Fibroblast of peridontal ligament (primary cell): Measurements from ENCODE around the gene OR52K2.
"Not testable (repeated sequence)": the region's sequence is repeated elsewhere in the genome, so short reads cannot be mapped to it uniquely, and the experiment has no call there.

ENCODE experiments used
- DNase-seq: peaks from one replicate; pipeline ENCODE4 v3.0.0-alpha.2; 2010; ENCODE audit errors: extremely low read depth

The OR52K2 gene

DNA sequence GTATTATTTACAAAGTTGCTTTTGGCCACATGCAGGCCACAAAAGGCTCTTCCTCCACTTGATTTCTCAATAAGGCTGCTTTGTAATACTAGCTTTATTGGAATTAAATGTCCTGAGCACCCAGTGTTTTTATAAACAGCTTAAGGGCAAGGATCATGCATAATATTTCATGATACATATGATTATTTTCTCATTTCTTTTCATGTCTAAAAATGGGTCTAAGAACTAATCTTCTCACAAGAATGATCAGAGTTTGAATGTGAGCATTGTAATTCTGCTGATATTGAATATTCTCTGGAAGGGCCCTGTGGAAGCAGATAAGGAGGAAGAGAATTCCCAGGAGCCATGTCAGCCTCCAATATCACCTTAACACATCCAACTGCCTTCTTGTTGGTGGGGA, at the start of gene OR52K2:
OR52K2 (plus strand) TSS at position 301 of the 400 bp plus-strand sequence; CDS start at position 346, 45 bp downstream.
- no peak for DNase-seq

DNA sequence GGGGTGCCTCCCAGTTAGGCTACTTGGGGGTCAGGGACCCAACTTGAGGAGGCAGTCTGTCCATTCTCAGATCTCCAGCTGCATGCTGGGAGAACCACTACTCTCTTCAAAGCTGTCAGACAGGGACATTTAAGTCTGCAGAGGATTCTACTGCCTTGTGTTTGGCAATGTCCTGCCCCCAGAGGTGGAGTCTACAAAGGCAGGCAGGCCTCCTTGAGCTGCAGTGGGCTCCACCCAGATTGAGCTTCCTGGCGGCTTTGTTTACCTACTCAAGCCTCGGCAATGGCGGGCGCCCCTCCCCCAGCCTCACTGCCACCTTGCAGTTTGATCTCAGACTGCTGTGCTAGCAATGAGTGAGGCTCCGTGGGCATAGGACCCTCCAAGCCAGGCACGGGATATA, 42.9 kb upstream of the OR52K2 start:
- not testable (repeated sequence) for DNase-seq

GRCh38 chr11:4416306-4416705, 32.8 kb upstream of the OR52K2 start:
- DNase-seq: no peak

DNA sequence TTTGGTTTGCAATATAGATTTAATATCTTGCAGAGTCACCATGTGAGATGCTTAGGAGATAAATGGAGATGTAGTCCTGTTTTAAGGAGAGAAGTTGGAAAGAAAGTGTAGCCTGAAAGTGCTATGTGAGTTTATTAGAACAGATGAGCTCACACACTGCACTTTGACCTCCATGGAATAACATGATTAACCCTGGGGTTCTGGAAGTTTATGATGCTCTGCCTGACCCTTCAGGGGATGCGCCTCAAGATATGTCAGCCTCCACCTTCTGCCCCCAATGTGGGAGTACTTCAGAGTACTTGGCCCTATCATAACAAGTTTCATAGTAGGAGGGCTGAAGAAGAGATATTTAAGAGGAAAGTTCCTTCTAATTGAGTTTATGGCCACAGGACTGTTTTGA, 32.3 kb upstream of the OR52K2 start:
- DNase-seq: no peak

GRCh38 chr11:4418403-4418802, 30.7 kb upstream of the OR52K2 start:
- DNase-seq: no peak

DNA sequence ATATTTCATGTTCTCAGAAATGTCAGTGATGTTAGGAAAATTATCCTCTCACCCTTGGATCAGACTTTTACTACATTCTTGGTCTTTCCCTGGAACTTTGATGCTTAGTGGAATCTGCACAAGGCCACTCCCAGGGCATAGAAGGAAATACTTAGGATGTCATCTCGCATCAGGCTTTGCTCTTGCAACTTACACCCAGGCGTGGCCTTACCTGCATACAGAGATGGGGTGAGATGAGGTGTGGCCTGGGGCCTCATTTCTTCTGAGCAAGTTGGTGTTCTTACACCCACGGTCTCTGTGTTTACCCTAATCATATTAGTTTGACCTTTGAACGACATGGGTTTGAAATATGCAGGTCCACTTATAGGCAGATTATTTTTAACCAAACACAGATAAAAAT, 19.0 kb upstream of the OR52K2 start:
- no peak for DNase-seq

DNA sequence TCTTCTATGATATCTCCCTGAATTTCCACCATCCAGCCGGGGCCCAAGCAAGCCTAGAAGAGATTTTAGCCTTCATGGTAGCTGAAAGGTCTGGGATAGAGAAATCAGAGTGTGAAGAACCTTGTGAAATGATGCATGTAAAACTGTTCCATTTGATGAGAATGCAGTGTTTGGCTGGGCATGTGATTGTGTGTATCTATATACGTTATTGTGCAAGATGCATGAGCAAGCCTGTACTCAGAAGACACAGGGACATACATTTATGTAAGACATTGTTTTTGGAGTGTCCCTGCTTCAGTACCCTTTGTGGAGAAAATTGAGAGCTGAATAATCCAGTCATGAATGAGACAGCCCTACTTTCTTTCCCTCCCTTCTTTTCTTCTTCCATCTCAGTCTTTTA, 15.2 kb upstream of the OR52K2 start:
- DNase-seq: no peak

DNA sequence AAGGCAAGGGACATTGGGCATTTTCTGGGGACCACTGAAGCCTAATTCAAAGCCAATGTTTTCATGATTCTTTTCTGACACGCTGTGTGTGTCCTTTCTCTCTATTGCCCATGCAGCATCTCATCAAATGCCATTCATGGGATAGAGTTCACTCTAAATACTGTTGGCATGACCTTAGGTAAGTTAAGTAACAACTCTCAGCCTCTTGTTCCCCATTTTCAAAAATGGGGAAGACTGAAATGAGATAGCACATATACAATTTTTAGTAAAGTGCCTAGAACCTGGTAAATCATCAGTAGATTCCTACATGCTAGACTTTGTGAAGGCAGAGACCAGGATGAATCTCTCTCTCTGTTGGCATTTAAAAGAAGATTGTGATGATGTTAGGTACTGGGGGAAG, 12.7 kb upstream of the OR52K2 start:
- no peak for DNase-seq

DNA sequence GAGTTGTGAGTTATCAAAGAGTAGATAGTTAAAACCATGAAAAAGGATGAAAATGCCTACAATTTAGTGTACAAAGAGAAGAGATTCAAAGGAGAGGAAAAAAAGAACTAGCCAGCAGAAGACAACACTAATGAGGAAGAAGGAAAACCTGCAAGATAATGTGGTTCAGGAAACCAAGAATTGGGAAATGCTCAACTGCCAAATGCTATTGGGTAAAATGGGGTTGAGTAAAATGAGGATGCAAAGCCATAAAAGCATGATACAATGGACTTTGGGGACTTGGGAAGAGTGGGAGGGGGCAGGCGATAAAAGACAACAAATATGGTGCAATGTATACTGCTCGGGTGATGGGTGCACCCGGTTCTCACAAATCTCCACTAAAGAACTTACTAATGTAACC, 7.6 kb upstream of the OR52K2 start:
- no peak for DNase-seq

DNA sequence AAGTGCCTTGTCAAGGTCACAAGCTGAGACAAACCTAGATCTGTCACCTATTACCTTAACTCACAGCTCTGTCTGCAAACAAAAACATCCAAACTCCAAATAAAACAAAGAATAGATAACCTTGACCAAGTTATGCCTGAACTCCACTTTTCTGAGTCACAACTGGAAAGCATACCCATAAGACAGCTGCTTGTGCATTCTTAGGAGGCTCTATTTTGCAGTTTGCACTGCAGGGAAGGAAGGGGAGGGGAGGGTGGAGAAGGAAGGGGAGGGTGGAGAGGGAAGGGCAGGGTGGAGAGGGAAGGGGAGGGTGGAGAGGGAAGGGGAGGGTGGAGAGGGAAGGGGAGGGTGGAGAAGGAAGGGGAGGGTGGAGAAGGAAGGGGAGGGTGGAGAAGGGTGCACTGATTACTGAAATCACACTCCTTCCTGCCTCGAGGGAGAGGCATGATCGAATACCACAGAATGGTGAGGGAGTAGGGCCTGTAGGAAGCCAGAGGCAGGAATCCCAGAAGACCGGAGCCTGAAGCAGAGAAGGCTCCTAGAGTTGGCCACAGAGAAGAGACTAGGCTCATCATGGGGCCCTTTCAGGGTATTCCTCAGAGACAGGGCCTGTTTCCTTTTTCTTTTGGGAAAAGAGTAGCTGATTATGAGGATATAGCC, 5.7 kb upstream of the OR52K2 start:
- DNase-seq: no peak

DNA sequence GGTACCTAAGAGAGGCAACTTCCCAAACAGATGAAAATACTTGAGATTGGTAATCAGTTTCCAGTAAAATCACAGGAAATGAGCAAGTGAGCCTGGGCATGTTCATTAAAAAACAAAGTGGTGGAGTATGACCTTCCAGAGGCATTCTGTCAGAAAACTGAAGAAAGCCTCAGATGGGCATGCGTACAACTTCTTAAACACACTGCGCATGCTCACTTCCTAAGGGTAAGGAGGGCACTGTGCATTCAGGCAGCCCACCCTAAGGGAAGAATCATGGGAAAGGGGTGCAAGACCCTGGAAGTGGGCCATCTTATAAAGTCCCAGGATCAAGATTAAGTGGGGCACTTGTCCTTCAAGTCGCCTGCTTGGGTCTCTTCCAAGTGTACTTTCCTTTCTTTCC, 4.0 kb downstream of the OR52K2 start:
- no peak for DNase-seq

DNA sequence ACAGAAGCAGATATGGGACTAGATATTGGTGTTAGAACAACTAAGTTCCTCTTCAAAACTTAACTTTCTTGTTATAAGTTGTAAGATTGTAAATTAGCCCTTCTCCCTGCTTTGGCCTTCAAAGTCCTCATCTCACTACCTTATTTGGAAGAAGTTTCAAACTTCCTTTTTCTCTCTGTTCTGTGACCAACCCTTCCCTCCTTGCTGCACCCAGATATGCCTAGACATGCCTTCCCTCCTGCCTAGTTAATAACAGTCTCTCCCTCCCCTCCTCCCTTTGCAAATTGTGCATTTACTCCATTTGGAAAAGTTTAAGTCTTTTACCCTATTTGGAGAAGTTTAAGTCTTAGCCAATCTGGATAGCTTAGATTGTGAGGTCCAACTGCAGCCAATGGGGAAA, 4.9 kb downstream of the OR52K2 start:
- no peak for DNase-seq

GRCh38 chr11:4455419-4455818, 6.3 kb downstream of the OR52K2 start:
- DNase-seq: no peak

- no peak for DNase-seq
These were observed 10.4 kb downstream of the OR52K2 start for GRCh38 chr11:4459500-4459899.

DNA sequence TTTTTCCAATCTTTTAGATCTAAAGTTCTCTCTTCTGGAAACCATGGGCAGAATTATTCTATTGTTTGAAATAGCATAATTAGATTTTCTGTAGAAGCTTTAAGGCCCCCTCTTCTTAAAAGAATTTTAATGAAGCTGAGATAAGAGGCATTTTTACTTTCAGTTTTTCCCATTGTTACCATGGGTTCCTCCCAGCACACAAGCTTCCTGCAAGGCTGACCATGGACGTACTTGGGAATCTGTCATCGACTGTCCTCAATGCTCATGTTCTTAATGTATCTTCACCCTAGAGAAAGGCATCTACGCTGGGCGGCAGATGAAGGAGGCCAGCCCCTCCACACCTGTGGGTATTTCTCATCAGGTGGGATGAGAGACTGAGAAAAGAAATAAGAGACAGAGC, 11.1 kb downstream of the OR52K2 start:
- no peak for DNase-seq

- peak; percentile 6 for DNase-seq
These were observed 15.4 kb downstream of the OR52K2 start for GRCh38 chr11:4464216-4465159.

GRCh38 chr11:4465407-4465806, 16.3 kb downstream of the OR52K2 start:
- DNase-seq: no peak

DNA sequence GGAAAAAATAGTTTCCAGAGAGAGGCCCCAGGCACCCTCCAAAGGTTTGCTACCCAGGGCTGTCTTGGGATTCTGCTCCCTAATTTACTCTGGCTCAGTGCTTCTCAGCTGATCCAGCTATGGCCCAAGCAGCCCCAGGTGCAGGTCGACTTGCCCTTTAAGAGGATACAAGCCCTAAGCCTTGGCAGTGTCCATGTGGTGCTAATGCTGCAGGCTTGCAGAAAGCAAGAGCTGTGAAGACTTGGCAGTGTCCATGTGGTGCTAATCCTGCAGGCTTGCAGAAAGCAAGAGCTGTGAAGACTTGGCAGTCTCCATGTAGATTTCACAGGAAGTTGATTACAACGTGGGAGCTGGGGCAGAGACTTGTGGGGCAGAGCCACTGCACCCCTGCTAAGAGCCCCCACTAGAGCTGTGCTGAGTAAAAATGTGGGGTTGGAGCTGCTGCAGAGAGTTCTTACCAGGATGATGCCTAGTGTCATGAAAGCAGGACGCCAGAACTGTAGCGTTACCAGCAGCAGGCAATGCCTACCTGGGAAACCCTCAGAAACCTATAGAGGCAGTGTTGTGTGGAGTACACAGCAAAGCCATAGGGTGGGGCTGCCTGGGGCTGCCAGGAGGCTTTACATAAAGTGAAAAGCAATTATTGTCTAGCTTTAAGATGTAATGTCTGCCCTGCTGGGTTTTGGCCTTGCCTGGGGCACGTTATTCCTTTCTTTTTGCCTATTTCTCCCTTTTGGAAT, 17.2 kb downstream of the OR52K2 start:
- no peak for DNase-seq

DNA sequence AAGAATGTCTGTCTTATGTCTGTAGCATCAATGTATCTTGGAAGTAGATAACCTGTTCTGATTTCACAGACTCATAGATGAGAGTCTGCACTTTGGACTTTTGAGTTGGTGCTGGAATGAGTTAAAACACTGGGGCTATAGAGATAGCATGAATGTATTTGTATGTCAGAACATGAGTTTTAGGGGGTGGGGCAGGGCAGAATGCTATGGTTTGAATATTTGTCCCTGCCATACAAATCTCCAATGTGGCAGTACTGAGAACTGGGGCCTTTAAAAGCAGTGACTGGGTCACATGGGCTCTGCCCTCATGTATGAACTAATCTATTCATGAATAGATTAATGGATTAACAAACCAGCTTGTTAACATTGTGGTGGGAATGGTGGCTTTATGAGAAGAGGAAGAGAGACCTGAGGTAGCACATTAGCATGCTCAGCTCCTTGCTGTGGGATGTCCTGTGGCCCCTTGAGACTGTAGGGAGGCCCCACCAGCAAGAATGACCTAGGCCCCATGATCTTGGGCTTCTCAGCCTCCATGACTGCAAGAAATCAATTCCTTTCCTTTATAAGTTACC, 17.9 kb downstream of the OR52K2 start:
- DNase-seq: no peak

- no peak for DNase-seq
These were observed 18.9 kb downstream of the OR52K2 start for GRCh38 chr11:4467811-4468606.

DNA sequence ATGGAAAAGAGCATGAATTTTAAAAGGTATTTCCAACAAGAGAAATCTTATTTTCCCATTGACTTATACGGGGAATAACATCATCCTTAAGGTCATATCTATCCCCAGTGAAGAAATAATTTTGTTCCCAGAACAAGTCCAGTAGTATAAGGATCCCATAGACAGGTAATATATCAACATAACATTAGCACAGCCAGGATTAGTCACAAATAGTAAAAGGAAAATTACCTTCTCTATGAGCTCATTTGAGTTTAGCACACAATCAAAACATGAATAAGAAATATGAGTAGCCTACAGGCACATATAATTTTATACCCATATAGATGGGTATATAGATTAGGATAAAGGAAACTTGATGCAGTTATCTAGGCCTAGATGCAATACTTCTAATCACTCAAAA, 30.5 kb downstream of the OR52K2 start:
- DNase-seq: no peak
